DMS114 treated with DMSO at 0.1 percent for 48 hours (cell line): ENCODE data around the gene PDLIM4.
A peak's percentile ranks its signal among the peaks of the same experiment; 100 is the strongest.

Experiments used
- DNase-seq: peaks from one replicate; lab custom pipeline; 2025; ENCODE audit not compliant: unreplicated experiment; lab: John Stamatoyannopoulos, UW

PDLIM4 gene

GRCh38 chr5:132281856-132282614 lies 24.5 kb downstream of the PDLIM4 start:
- no peak for DNase-seq

- no peak for DNase-seq
Measured at GRCh38 chr5:132283423-132284043, 26.0 kb downstream of the PDLIM4 start.

- DNase-seq, result no peak
Measured at GRCh38 chr5:132289097-132289496, 31.6 kb downstream of the PDLIM4 start.

GRCh38 chr5:132291026-132291425 lies 33.5 kb downstream of the PDLIM4 start:
- no peak for DNase-seq

- DNase-seq, result peak; percentile 59
Measured at GRCh38 chr5:132293066-132293991, 35.8 kb downstream of the PDLIM4 start.

GRCh38 chr5:132293992-132294727 lies 36.7 kb downstream of the PDLIM4 start, which contains the start of gene SLC22A4:
Gene SLC22A4, plus strand, starts transcription at chr5:132294394. Its CDS starts 223 bp downstream, at chr5:132294617.
- peak; percentile 79 for DNase-seq

- no peak for DNase-seq
Measured at GRCh38 chr5:132294728-132295504, 37.4 kb downstream of the PDLIM4 start.

DNA sequence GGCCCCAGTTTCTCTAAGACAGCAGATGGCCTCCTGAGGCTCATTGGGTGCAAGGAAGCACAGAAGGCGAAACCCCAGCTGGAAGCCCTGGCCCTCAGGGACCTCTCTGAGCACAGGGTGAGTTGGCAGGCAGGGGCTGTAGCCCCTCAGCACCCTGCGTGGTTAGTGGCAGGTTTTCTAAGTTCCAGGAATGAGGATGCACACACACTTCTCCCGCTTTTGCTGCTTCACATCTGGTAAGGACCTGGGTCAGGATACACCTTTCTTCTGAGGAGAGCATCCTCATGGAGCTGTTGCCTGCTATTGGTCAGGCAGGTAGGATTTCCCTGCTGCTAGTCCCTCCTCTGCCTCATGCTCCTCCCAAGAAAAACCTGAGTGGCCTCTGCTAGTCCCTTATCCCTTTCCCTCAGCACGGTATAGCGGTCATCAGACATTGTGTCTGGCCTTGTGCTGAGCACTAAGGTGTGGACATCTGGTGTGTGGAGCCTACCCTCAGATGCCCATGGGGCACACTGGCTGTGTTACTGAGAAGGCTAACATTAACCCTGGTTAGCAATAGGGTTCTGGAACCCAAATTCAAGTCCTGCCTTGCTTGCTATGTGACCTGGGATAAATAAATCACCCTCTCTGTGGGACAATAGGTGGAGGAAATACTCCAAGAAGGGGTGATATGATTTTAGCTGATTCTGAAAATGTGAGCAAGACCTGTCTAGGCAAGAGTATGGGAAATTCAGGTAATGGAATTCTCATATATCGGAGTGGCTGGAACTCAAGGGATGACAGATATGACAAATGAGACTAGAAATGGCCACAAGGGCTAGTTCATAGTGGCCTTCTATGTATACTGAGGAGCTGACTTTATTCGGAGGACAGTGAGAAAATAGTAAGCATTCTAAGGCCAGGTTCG lies 38.3 kb downstream of the PDLIM4 start:
- no peak for DNase-seq

DNA sequence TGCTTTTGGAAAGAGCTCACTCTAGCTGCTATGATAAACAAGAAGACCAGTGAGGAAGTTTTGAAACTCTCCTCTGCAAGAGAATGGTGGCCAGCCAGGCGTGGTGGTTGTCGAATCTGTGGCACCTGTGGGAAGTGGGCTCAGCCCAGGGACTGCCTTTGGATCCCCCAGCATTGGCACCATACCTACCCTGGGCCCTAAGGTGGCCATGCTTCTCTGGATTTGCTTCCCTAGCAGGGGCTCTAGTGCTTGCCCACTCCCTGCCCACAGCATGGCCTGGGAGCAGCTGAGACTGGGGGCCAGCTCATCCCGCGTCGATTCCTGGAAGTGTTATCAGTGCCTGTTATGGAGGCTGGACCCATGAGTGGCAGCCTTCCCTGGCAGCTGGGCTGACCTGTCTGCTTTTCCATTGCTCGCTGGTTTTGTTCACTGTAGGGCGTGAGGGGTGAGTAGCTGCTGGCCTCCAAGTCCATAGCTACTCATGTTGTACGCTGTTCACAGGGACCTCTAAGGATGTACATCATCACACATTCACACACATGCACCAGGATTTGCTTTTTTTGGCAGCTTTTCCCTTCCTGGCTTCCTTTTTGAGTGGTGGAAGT lies 39.0 kb downstream of the PDLIM4 start:
- no peak for DNase-seq

GRCh38 chr5:132297211-132297940 lies 39.9 kb downstream of the PDLIM4 start:
- no peak for DNase-seq

- DNase-seq, result no peak
Measured at GRCh38 chr5:132298298-132299212, 41.1 kb downstream of the PDLIM4 start.

- no peak for DNase-seq
Measured at GRCh38 chr5:132299917-132300316, 42.4 kb downstream of the PDLIM4 start.

DNA sequence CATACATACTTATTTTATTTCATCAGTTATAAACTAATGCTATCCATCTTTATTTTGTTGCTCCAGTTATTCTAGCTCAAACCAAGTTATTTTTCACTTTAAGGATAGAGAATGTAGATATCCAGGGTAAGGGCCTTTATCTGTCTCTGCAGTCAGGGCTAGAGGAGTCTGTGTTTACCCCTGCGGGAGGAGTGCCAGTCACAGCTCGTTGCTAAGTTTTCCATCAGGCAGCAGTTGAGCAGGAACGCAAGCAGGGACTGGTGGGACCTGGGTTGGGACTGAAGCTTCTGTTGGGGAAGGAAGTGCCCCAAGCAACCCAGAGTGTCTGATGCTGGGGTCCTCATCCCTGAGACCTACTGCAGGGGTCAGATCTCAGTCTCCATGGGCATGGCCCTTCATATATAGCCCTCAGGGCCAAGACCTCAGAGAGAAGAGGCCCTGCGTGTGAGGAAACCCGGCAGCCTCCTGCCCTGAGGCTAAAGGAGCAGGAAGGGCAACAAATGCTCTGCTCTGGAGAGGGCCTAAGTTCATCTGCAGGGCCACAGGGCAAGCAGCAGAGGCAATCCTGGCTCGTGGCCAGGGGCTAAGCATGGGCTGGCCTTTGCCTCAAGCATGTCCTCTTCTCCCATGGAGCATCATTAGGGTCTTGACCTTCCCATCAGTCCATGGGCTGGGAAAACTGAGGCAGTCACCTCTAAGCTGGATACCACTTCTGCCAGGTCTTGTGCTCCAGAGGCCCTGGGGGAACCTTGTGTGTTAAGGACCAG lies 43.3 kb downstream of the PDLIM4 start:
- no peak for DNase-seq

DNA sequence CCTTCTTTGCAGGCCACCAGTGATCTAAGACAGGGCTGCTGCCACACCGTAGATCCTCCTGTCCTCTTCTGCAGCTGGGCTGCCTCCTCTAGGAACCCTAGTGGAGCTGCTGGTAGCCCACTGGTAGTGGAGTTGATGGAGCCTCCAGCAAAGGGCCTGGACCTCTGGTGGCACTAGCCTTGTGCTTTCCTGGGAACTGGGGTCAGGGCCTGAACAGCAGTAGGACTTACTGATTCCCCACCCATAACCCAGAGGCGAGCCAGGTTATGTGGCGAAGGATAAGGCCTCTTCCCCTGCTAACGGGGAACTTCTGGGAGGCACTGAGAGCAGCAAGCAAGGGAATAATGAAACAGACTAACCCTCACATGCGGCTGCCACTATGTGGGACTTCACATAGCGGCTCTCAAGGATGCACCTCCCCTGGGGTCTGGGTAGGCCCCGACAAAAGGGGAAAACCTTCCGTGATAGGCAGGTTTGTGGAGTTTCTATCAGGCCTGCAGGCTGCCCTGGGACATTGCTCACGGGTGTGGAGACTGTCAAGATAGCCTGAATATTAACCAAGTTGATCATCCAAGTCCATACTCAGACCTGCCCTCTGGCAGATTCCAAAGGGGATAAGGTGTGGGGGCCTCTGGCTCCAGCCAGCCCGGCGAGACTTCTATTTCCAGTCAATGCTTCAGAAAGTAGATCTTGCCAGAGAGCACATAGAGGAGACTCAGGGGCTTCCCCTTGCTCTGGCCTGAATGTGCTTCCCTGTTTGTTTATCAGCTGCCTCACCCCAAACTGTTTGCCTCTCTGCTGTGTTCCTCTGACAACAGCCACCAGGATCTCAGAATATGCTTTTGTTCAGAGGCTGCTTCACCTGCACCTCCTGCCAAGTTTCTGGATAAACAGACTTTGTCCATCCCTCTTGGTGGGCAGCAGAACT lies 44.1 kb downstream of the PDLIM4 start:
- no peak for DNase-seq

GRCh38 chr5:132302413-132302812 lies 44.9 kb downstream of the PDLIM4 start:
- DNase-seq, result no peak
